ENCODE measurements around the gene ZFPM1.

ZFPM1 gene

DNA sequence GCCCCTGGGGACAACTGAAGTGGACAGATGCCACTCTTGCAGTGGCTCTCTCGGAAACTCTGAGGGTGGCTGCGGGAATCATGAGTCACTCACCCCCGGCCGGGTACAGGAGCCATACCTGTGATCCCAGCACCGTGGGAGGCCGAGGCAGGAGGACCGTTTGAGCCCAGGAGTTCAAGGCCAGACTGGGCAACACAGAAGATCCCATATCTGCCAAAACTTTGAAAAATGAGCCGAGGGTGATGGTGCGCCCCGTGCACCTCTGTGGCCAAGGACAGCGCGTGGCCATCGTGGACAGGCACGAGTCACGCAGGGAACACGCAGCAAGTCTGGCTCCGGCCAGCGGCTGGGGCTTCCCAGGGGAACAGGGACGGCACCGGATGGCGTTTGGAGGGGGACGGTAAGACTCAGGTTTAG lies 75.8 kb downstream of the ZFPM1 start:
- TF ChIP-seq CTCF (conservative IDR thresholded peaks at IDR 0.05; ENCODE audit: low read length), result no peak
- H3K4me3 ChIP-seq (ENCODE audit: low read length), result no peak overlapping the region
- no peak for DNase-seq (ENCODE audit: low read depth)

DNA sequence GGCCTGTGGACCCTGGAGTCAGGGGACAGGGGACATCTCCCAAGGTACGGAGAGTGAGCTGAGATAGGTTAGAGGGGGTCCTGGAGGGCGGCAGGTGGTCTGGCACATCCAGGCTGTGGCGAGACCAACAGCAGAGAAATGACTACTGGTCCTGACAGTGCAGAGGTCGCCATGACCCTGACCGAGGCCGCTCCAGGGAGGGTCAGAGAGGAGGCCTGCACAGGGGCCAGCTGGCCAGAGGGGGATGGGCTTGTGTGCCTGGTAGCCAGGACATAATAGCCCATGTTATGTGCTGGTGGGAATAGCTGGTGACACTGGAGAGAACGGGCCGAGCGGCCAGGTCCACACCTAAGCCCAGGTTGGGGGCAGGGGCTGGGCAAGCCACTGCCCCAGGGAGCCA lies 76.5 kb downstream of the ZFPM1 start:
- TF ChIP-seq CTCF (conservative IDR thresholded peaks at IDR 0.05; ENCODE audit: low read length), result no peak
- no peak overlapping the region for H3K4me3 ChIP-seq (ENCODE audit: low read length)
- DNase-seq (ENCODE audit: low read depth), result no peak

DNA sequence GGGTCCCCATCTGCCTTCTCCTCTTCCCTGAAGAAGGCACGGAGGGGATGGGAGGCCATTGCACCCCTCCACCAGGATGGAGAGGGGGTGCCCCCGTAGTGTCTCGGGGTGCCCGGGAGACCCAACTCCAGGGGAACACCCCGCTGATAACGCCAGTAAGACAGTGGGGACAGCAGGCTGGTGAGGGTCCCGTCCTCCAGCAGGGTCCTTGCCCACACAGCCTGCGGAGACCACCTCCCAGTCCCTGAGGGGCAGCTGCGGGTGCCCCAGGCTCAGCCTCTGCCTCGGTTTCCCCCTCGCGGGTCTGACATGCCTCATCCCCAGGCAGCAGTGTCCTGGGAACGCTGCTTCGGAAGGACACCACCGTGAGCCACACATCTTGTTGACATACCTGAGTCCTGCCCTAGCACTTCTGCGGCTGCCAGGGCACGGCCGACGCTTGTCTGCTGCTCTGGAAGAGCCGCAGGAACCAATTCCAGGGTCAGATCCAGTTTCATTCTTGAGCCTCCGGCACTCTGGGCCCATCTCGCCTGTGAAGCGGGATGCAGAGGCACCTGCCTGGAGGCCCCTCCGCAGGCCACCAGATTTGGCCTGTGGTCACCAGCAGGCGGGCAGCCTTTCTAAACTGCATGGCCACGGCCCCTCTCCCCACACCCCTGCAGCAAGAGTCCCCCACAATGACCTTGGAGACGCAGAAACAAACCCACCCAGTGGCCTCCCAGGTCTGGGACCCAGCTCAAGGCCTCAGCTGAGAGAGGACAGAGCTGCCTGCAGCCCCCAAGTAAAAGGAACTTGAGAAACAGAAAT lies 77.2 kb downstream of the ZFPM1 start:
- DNase-seq (ENCODE audit: low read depth), result no peak
- no peak overlapping the region for H3K4me3 ChIP-seq (ENCODE audit: low read length)
- no peak for TF ChIP-seq CTCF (conservative IDR thresholded peaks at IDR 0.05; ENCODE audit: low read length)

- DNase-seq (ENCODE audit: low read depth), result no peak
- no peak overlapping the region for H3K4me3 ChIP-seq (ENCODE audit: low read length)
- TF ChIP-seq CTCF (conservative IDR thresholded peaks at IDR 0.05; ENCODE audit: low read length), result no peak
Observed at GRCh38 chr16:88530858-88531203, 77.8 kb downstream of the ZFPM1 start.

DNA sequence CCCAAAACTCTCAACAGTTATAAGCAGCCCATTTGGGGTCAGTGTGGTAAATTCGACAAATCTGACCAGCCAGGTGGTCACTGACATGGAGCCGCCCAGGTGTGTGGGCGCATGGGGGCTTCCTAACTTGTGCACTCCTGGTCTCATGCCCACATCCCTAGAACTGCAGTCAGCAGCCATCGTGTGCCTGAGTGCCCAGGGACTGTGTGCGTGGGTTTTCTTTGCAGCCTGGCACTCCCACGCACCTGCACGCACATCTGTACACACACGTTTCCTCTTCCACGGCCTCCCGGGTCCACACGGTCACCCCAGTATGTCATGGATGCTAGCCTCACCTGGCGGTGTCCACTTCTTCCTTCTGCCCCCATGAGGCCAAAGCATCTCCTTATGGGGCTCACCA lies 78.3 kb downstream of the ZFPM1 start:
- no peak overlapping the region for H3K4me3 ChIP-seq (ENCODE audit: low read length)
- TF ChIP-seq CTCF (conservative IDR thresholded peaks at IDR 0.05; ENCODE audit: low read length), result no peak
- no peak for DNase-seq (ENCODE audit: low read depth)

GRCh38 chr16:88531931-88532433 lies 78.9 kb downstream of the ZFPM1 start:
- DNase-seq (ENCODE audit: low read depth), result no peak
- no peak for TF ChIP-seq CTCF (conservative IDR thresholded peaks at IDR 0.05; ENCODE audit: low read length)
- no peak overlapping the region for H3K4me3 ChIP-seq (ENCODE audit: low read length)
